Endothelial cell of umbilical vein (primary cell): ENCODE data around the gene SSNA1. TPM values are rescaled to one million over a fixed set of nuclear protein-coding genes. Genes with fewer than 3 reads are reported as not detected.

Experiments used
- BruUV-seq: library from RNA; stranded (reverse); fragments of 400-500 nt; replicated peaks from 2 replicates; lab custom pipeline; 2021; lab: Mats Ljungman, UMichigan
- CTCF ChIA-PET: fragments of 300-600, 350-600 bp; sonication (Branson Sonifier 250); formaldehyde crosslinking; loops from one replicate; lab custom pipeline; 2021; ENCODE audit warnings: antibody characterized with exemption, inconsistent platforms; lab: Charles Lee
- POLR2A ChIA-PET: fragments of 300-600, 350-600 bp; sonication (Branson Sonifier 250); formaldehyde crosslinking; loops from one replicate; lab custom pipeline; 2021; ENCODE audit warnings: antibody characterized with exemption, inconsistent platforms; lab: Charles Lee
- DNase-seq: peaks from one replicate; pipeline ENCODE4 v3.0.0-alpha.2; 2011; ENCODE audit warnings: low read depth, low spot score
- FAIRE-seq: peaks from 2 replicates; lab custom pipeline; 2011; peaks lifted over from hg19 to GRCh38; lab: Jason Lieb, UNC
- H2AFZ ChIP-seq: 2 replicates; pipeline ENCODE4 v1.6.0; 2012; ENCODE audit warnings: low read depth, low read length, control low read depth, inconsistent platforms
- H3K27ac ChIP-seq: 2 replicates; pipeline ENCODE4 v1.5.1; 2011; ENCODE audit warnings: low read depth, mild to moderate bottlenecking, control low read depth, low read length, moderate library complexity; ENCODE audit not compliant: insufficient read depth
- H3K27me3 ChIP-seq, 2 experiments: 2 replicates each; pipeline versions ENCODE4 v1.6.0 to v1.6.1; 2011; ENCODE audit warnings: low read length in 2 of 2, mixed read lengths in 1 of 2; ENCODE audit not compliant: control insufficient read depth in 2 of 2, insufficient read depth in 2 of 2
- H3K36me3 ChIP-seq, 2 experiments: 2 replicates in 1 of 2; 3 replicates in 1 of 2; pipeline ENCODE4 v1.5.1; 2011; ENCODE audit warnings: low read length in 2 of 2, mild to moderate bottlenecking in 1 of 2, moderate library complexity in 1 of 2; ENCODE audit not compliant: control insufficient read depth in 2 of 2, insufficient read depth in 2 of 2; ENCODE audit errors: extremely low read depth in 1 of 2
- H3K4me1 ChIP-seq: 3 replicates; pipeline ENCODE4 v1.5.1; 2011; ENCODE audit warnings: mild to moderate bottlenecking, low read length; ENCODE audit not compliant: control insufficient read depth, insufficient read depth; ENCODE audit errors: extremely low read depth
- H3K4me2 ChIP-seq: 2 replicates; pipeline ENCODE4 v1.6.1; 2011; ENCODE audit warnings: low read length, control low read depth, mixed read lengths; ENCODE audit not compliant: insufficient read depth
- H3K4me3 ChIP-seq, 3 experiments: fragments of 200-600 bp in 1 of 3; sonication (generic), shearing (Covaris generic) in 1 of 3; replicated peaks in 1 of 3; 2 replicates each; pipeline ENCODE4 v1.5.1; 2011 to 2016; ENCODE audit warnings: control low read depth in 3 of 3, low read length in 3 of 3, mild to moderate bottlenecking in 2 of 3, inconsistent platforms in 1 of 3, low read depth in 1 of 3, moderate library complexity in 1 of 3; ENCODE audit not compliant: insufficient read depth in 1 of 3
- H3K79me2 ChIP-seq: 2 replicates; pipeline ENCODE4 v1.6.0; 2012; ENCODE audit warnings: low read length, inconsistent platforms; ENCODE audit not compliant: control insufficient read depth, insufficient read depth
- H3K9ac ChIP-seq: replicated peaks from 2 replicates; pipeline ENCODE3; 2011; ENCODE audit warnings: low read length, control low read depth; ENCODE audit not compliant: insufficient read depth; ENCODE audit errors: extremely low read depth
- H3K9me1 ChIP-seq: replicated peaks from 3 replicates; pipeline ENCODE4 v1.6.0; 2011; ENCODE audit warnings: mild to moderate bottlenecking, low read length; ENCODE audit not compliant: control insufficient read depth, insufficient read depth; ENCODE audit errors: extremely low read depth
- H3K9me3 ChIP-seq: replicated peaks from 2 replicates; pipeline ENCODE4 v1.5.1; 2012; ENCODE audit warnings: low read length, inconsistent platforms; ENCODE audit not compliant: control insufficient read depth, insufficient read depth
- H4K20me1 ChIP-seq: replicated peaks from 2 replicates; pipeline ENCODE3; 2011; ENCODE audit warnings: mild to moderate bottlenecking, low read length; ENCODE audit not compliant: control insufficient read depth, insufficient read depth; ENCODE audit errors: extremely low read depth
- CTCF ChIP-seq, 2 donors: IDR thresholded peaks; 1 replicate in 1 of 2; 2 replicates in 1 of 2; pipeline ENCODE4 v1.5.1; 2011; ENCODE audit warnings: low read length in 2 of 2, mild to moderate bottlenecking in 2 of 2, moderate library complexity in 2 of 2, control low read depth in 1 of 2, inconsistent platforms in 1 of 2, low read depth in 1 of 2; ENCODE audit not compliant: insufficient read depth in 1 of 2; ENCODE audit errors: extremely low read depth in 1 of 2
- EZH2 ChIP-seq: IDR thresholded peaks from 2 replicates; pipeline ENCODE4 v1.6.1; 2012; ENCODE audit warnings: borderline replicate concordance, low read depth, mild to moderate bottlenecking, moderate library complexity, low read length, inconsistent platforms; ENCODE audit not compliant: severe bottlenecking
- FOS ChIP-seq: IDR thresholded peaks from 2 replicates; pipeline ENCODE4 v1.6.1; 2011; ENCODE audit warnings: mild to moderate bottlenecking, low read length, moderate library complexity, borderline replicate concordance; ENCODE audit not compliant: insufficient read depth
- GATA2 ChIP-seq: IDR thresholded peaks from 2 replicates; pipeline ENCODE4 v1.7.0; 2011; ENCODE audit warnings: low read depth, mild to moderate bottlenecking, moderate library complexity, mixed read lengths, low read length; ENCODE audit not compliant: insufficient read length, insufficient read depth
- JUN ChIP-seq: IDR thresholded peaks from 2 replicates; pipeline ENCODE4 v1.6.1; 2011; ENCODE audit warnings: borderline replicate concordance, low read depth; ENCODE audit not compliant: insufficient read length, insufficient read depth
- MAX ChIP-seq: IDR thresholded peaks from 2 replicates; pipeline ENCODE4 v1.6.1; 2011; ENCODE audit not compliant: insufficient read depth, insufficient read length
- MYC ChIP-seq: IDR thresholded peaks from one replicate; pipeline ENCODE4 v1.6.1; 2011; ENCODE audit warnings: mild to moderate bottlenecking, low read depth, low read length
- POLR2A ChIP-seq: IDR thresholded peaks from 2 replicates; pipeline ENCODE4 v1.6.1; 2012; ENCODE audit warnings: low read depth, mild to moderate bottlenecking, control low read depth, low read length
- POLR2AphosphoS5 ChIP-seq: IDR thresholded peaks from 2 replicates; pipeline ENCODE4 v1.6.1; 2012; ENCODE audit warnings: low read depth, mild to moderate bottlenecking, control low read depth, low read length, moderate library complexity; ENCODE audit not compliant: insufficient read depth
- dilution Hi-C: fragments of 300-500 bp; cut with MboI; formaldehyde crosslinking; loops from one replicate; pipeline ENCODE4 v1.15.0; 2019; ENCODE audit warnings: low sequenced_read_pairs; ENCODE audit not compliant: extremely low pct_ligation_motif_present
- intact Hi-C: fragments of 100-400 bp; cut with micrococcal nuclease; formaldehyde crosslinking; loops from one replicate; pipeline ENCODE4 v1.10.0; 2022
- polyA plus RNA-seq, 4 experiments: library from polyadenylated mRNA; depleted of rRNA in 3 of 4; stranded (reverse) in 3 of 4; unstranded in 1 of 4; fragments of >200 nt; gene quantifications; 2 replicates each; pipeline versions ENCODE4 v1.2.1 to v1.2.3, GENCODE V29; 2011 to 2012; ENCODE audit warnings: missing spikeins in 1 of 4
- total RNA-seq: library from RNA; stranded (reverse); gene quantifications from 2 replicates; pipeline ENCODE4 v1.2.3, GENCODE V29; 2021

SSNA1 gene
- total and polyA plus RNA-seq, 2 donors (not counting 3 experiments of a cell fraction or from before 2014, with no cell fraction given): 89.0 to 146 TPM

- no peak for FAIRE-seq
- no peaks in the 10 kb centered on the region for H3K9me3 ChIP-seq
- dilution Hi-C loops (no loop called here), intact Hi-C loops (no loop called here)
- TF ChIP-seq POLR2AphosphoS5 (no peak), FOS (no peak), MYC (no peak), JUN (no peak), POLR2A (no peak), MAX (no peak), GATA2 (no peak), CTCF (IDR thresholded peaks at IDR 0.05; ENCODE audit: extremely low read depth in 1 of 2, insufficient read depth in 1 of 2, low read depth in 1 of 2, low read length in 2 of 2) (no peak), EZH2 (no peak)
- H3K4me3 ChIP-seq: no peak overlapping the region
- no peak for DNase-seq
- no peaks in the 10 kb centered on the region for H4K20me1 ChIP-seq
- no peaks in the 10 kb centered on the region for H3K79me2 ChIP-seq
- CTCF ChIA-PET: interaction anchor here (1.3 to 1.8 kb wide), 2 partner anchors 33 to 73 kb away, joined by 4 to 7 read pairs; no protein-coding TSS in a partner anchor
- H3K27ac ChIP-seq: no peak overlapping the region
- peaks cover 27 to 31% of the 10 kb centered on the region in 2 experiments for H3K27me3 ChIP-seq
- H3K9ac ChIP-seq: no peak overlapping the region
- no peaks in the 10 kb centered on the region for H3K9me1 ChIP-seq
- POLR2A ChIA-PET: interaction anchor here (0.8 kb wide), 1 partner anchor 60 kb away, joined by 4 read pairs; no protein-coding TSS in a partner anchor
- no peak overlapping the region for H2AFZ ChIP-seq
- peaks cover 3% of the 10 kb centered on the region for H3K4me1 ChIP-seq
- no peak overlapping the region for H3K4me2 ChIP-seq
- H3K36me3 ChIP-seq: no peaks in the 10 kb centered on the region
- no TSS peak for BruUV-seq
These were observed 24.7 kb upstream of the SSNA1 start for GRCh38 chr9:137163805-137164204.
